Measurements from ENCODE around the gene NLRP9.

NLRP9 gene

GRCh38 chr19:55675661-55676354, 62.4 kb downstream of the NLRP9 start:
- Histone ChIP-seq H3K9me3 (ENCODE audit: control insufficient read depth, insufficient read depth, low read length) (no peaks in the 10 kb centered on the region), H3K9me2 (replicated peaks; ENCODE audit: control insufficient read depth, low read length) (no peaks in the 10 kb centered on the region), H3K36me3 (ENCODE audit: control insufficient read depth, low read length) (peaks cover 84% of the 10 kb centered on the region), H3K27me3 (ENCODE audit: control insufficient read depth, low read length) (no peaks in the 10 kb centered on the region), H3K79me2 (ENCODE audit: control insufficient read depth, low read length) (peaks cover 93% of the 10 kb centered on the region), H3K4me2 (ENCODE audit: low read length) (peak overlapping the region; percentile 92), H3K4me1 (ENCODE audit: control insufficient read depth, low read length) (peaks cover 63% of the 10 kb centered on the region), H3F3A (ENCODE audit: control insufficient read depth, insufficient read depth) (peaks cover 45% of the 10 kb centered on the region), H4K20me1 (ENCODE audit: control insufficient read depth, insufficient read depth, low read depth, low read length) (peaks cover 16% of the 10 kb centered on the region; the same call in 1 of the 2 replicates), H3K27ac (ENCODE audit: low read depth, low read length) (peak overlapping the region; percentile 90), H3K4me3 (ENCODE audit: low read length) (peak overlapping the region; percentile 90)
- TF ChIP-seq CTCF (IDR thresholded peaks at IDR 0.05; ENCODE audit: low read depth, low read length, poor library complexity, severe bottlenecking) = no peak
- TF ChIP-seq EZH2phosphoT487 (IDR thresholded peaks at IDR 0.05; ENCODE audit: borderline replicate concordance, low read length) = no peak

- Histone ChIP-seq H3K27ac (ENCODE audit: low read depth, low read length) (peak within 1 kb of the TSS; percentile 90), H3K9me2 (replicated peaks; ENCODE audit: control insufficient read depth, low read length) (no peaks in the 10 kb centered on the region), H3K9me3 (ENCODE audit: control insufficient read depth, insufficient read depth, low read length) (no peaks in the 10 kb centered on the region), H3K36me3 (ENCODE audit: control insufficient read depth, low read length) (peaks cover 84% of the 10 kb centered on the region), H4K20me1 (ENCODE audit: control insufficient read depth, insufficient read depth, low read depth, low read length) (peaks cover 16% of the 10 kb centered on the region; the same call in 1 of the 2 replicates), H3K4me1 (ENCODE audit: control insufficient read depth, low read length) (peaks cover 71% of the 10 kb centered on the region), H3F3A (ENCODE audit: control insufficient read depth, insufficient read depth) (peaks cover 46% of the 10 kb centered on the region), H3K4me3 (ENCODE audit: low read length) (peak within 1 kb of the TSS; percentile 90), H3K4me2 (ENCODE audit: low read length) (peak within 1 kb of the TSS; percentile 92), H3K79me2 (ENCODE audit: control insufficient read depth, low read length) (peaks cover 93% of the 10 kb centered on the region), H3K27me3 (ENCODE audit: control insufficient read depth, low read length) (no peaks in the 10 kb centered on the region)
- no peak for TF ChIP-seq EZH2phosphoT487 (IDR thresholded peaks at IDR 0.05; ENCODE audit: borderline replicate concordance, low read length)
- TF ChIP-seq CTCF (IDR thresholded peaks at IDR 0.05; ENCODE audit: low read depth, low read length, poor library complexity, severe bottlenecking) = no peak
Measured at GRCh38 chr19:55674841-55675660, 63.2 kb downstream of the NLRP9 start, which contains the start of gene EPN1. Gene EPN1, plus strand, starts transcription at chr19:55675226. Its CDS starts 3,402 bp downstream, at chr19:55678628.

- Histone ChIP-seq H3K9me3 (ENCODE audit: control insufficient read depth, insufficient read depth, low read length) (no peaks in the 10 kb centered on the region), H3K4me3 (ENCODE audit: low read length) (peak overlapping the region; percentile 90), H3K4me2 (ENCODE audit: low read length) (peak overlapping the region; percentile 92), H3K79me2 (ENCODE audit: control insufficient read depth, low read length) (peaks cover 93% of the 10 kb centered on the region), H3K36me3 (ENCODE audit: control insufficient read depth, low read length) (peaks cover 84% of the 10 kb centered on the region), H3K27me3 (ENCODE audit: control insufficient read depth, low read length) (no peaks in the 10 kb centered on the region), H4K20me1 (ENCODE audit: control insufficient read depth, insufficient read depth, low read depth, low read length) (peaks cover 16% of the 10 kb centered on the region), H3K9me2 (replicated peaks; ENCODE audit: control insufficient read depth, low read length) (no peaks in the 10 kb centered on the region), H3F3A (ENCODE audit: control insufficient read depth, insufficient read depth) (peaks cover 46% of the 10 kb centered on the region), H3K4me1 (ENCODE audit: control insufficient read depth, low read length) (peaks cover 66% of the 10 kb centered on the region), H3K27ac (ENCODE audit: low read depth, low read length) (peak overlapping the region; percentile 47)
- no peak for TF ChIP-seq CTCF (IDR thresholded peaks at IDR 0.05; ENCODE audit: low read depth, low read length, poor library complexity, severe bottlenecking)
- TF ChIP-seq EZH2phosphoT487 (IDR thresholded peaks at IDR 0.05; ENCODE audit: borderline replicate concordance, low read length) = no peak
Measured at GRCh38 chr19:55674459-55674840, 63.8 kb downstream of the NLRP9 start.
